ENCODE measurements around the gene GCAT. TPM values are rescaled to one million over a fixed set of nuclear protein-coding genes. Genes with fewer than 3 reads are reported as not detected.

GCAT gene
- total and polyA plus RNA-seq, 2 of the 13 experiments (the other 11 are each of a cell fraction or from before 2014, with no cell fraction given): 28.0 to 50.3 TPM

GRCh38 chr22:37760152-37760551 lies 47.6 kb upstream of the GCAT start (continued):
- TF ChIP-seq THAP8 (CRISPR knock-in tag; IDR thresholded peaks at IDR 0.05; ENCODE audit: borderline replicate concordance) (no peak), NR1H2 (CRISPR knock-in tag; IDR thresholded peaks at IDR 0.05; ENCODE audit: borderline replicate concordance, low read depth) (no peak), ZNF616 (CRISPR knock-in tag; IDR thresholded peaks at IDR 0.05; ENCODE audit: low read depth) (no peak), ZFP36 (IDR thresholded peaks at IDR 0.05; ENCODE audit: borderline replicate concordance, low read depth, low read length, partially characterized antibody) (no peak), NR2F1 (CRISPR knock-in tag; IDR thresholded peaks at IDR 0.05) (no peak), ZNF761 (CRISPR knock-in tag; conservative IDR thresholded peaks at IDR 0.05) (no peak), ONECUT2 (CRISPR knock-in tag; IDR thresholded peaks at IDR 0.05) (no peak), KMT2B (CRISPR knock-in tag; IDR thresholded peaks at IDR 0.05) (no peak), SAP130 (CRISPR knock-in tag; IDR thresholded peaks at IDR 0.05; ENCODE audit: low read depth) (peak; percentile 85), NCOR1 (IDR thresholded peaks at IDR 0.05; ENCODE audit: borderline replicate concordance, low read length) (peak; percentile 84; the same call in 1 of the 2 replicates), LBX2 (CRISPR knock-in tag; IDR thresholded peaks at IDR 0.05; ENCODE audit: borderline replicate concordance) (no peak), AHR (CRISPR knock-in tag; IDR thresholded peaks at IDR 0.05) (no peak), TBX2 (CRISPR knock-in tag; IDR thresholded peaks at IDR 0.05; ENCODE audit: borderline replicate concordance) (peak; percentile 48), HOXA3 (CRISPR knock-in tag; IDR thresholded peaks at IDR 0.05) (peak; percentile 28; the same call in 1 of the 2 replicates), ARID5B (CRISPR knock-in tag; IDR thresholded peaks at IDR 0.05) (peak; percentile 84), BHLHE40 (IDR thresholded peaks at IDR 0.05; ENCODE audit: low read length) (no peak), IKZF5 (CRISPR knock-in tag; IDR thresholded peaks at IDR 0.05) (peak; percentile 63; the same call in 1 of the 2 replicates), ZFP90 (CRISPR knock-in tag; IDR thresholded peaks at IDR 0.05; ENCODE audit: borderline replicate concordance) (no peak), GPN1 (CRISPR knock-in tag; IDR thresholded peaks at IDR 0.05; ENCODE audit: borderline replicate concordance) (no peak), ZNF282 (IDR thresholded peaks at IDR 0.05; ENCODE audit: partially characterized antibody) (no peak), CBX5 (CRISPR knock-in tag; IDR thresholded peaks at IDR 0.05; ENCODE audit: borderline replicate concordance) (0 out of 2 replicates have a peak, but pooled peaks have one; percentile 36), GFI1 (CRISPR knock-in tag; IDR thresholded peaks at IDR 0.05; ENCODE audit: borderline replicate concordance) (peak; percentile 55; the same call in 1 of the 2 replicates), FOXP1 (IDR thresholded peaks at IDR 0.05) (peak; percentile 93), FOXP1 (CRISPR knock-in tag; IDR thresholded peaks at IDR 0.05) (peak; percentile 94), ERF (CRISPR knock-in tag; IDR thresholded peaks at IDR 0.05) (peak; percentile 29; the same call in 1 of the 2 replicates), HNF4G (IDR thresholded peaks at IDR 0.05; ENCODE audit: borderline replicate concordance, low read depth, low read length) (peak; percentile 45; the same call in 1 of the 2 replicates), HNF4G (CRISPR knock-in tag; IDR thresholded peaks at IDR 0.05; ENCODE audit: borderline replicate concordance, low read depth) (no peak)
